ENCODE data around the gene PDZD7. TPM values are rescaled to one million over a fixed set of nuclear protein-coding genes. Genes with fewer than 3 reads are reported as not detected.

Gene PDZD7
- total and polyA plus RNA-seq, 9 of the 15 experiments (the other 6 are each of a cell fraction or from before 2014, with no cell fraction given): 0.04 to 0.24 (median 0.08) TPM; not detected in 3

DNA sequence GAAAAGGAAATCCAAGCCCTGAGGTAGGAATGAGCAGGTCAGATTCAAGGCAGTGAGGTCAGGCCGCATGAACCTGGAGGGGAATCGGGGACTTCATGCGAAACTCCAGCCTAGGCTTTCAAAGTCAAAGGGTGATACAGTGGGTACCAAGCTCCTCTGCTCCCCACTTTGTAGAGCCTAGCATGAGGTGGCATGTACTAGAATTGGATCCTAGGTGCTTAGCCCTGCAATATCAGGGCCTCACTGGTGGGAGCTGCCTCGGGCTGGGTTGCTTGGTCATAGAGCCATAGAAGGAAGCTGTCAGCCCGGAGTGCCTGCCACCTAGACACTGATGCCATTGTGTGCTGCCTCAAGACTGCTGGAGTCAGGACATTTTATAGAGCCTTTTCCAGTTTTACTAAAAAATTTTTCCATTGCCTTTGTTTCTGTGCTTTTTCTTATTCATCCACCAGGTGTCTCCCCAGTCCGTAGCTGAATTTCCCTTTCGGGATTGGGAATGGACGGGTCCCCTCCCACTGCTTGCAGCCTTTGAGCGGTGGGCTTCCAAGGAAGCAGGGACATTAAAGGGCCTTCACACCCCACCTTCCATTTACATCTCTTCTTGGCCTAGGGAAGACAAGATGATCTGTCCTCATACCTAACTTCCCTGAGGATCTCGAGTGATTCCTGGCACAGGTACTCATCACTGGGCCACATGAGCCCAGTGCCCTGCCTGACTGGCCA is 36.8 kb downstream of the PDZD7 start:
- no peaks in the 10 kb centered on the region for H3K9me1 ChIP-seq (ENCODE audit: control insufficient read depth, insufficient read depth, low read length)
- 0 out of 2 replicates have a peak, but pooled peaks cover 4% of the 10 kb centered on the region for H4K20me1 ChIP-seq (replicated peaks; ENCODE audit: control insufficient read depth, insufficient read depth, low read length)
- no peak overlapping the region for H2AFZ ChIP-seq (ENCODE audit: low read depth, low read length)
- TSS peak; percentile 13 for BruUV-seq (replicated peaks)
- FAIRE-seq (peak; percentile 37), ATAC-seq (no peak), DNase-seq (ENCODE audit: extremely low read depth in 1 of 4, low spot score in 3 of 4) (peak in 1 of 4 experiments; percentile 28)
- H3K36me3 ChIP-seq (ENCODE audit: control insufficient read depth, insufficient read depth, low read length): peaks cover 47% of the 10 kb centered on the region; the same call in 2 of the 3 replicates
- H3K4me3 ChIP-seq: no peak overlapping the region
- H3K27ac ChIP-seq (ENCODE audit: extremely low read depth, low read depth, low read length): no peak overlapping the region; the same call in 2 of the 3 replicates
- intact Hi-C loops (cut with micrococcal nuclease) (loop anchor here (1.0 kb wide), 1 partner anchor 20 kb away; no protein-coding TSS in a partner anchor), in situ Hi-C loops (cut with MboI) (loop anchor here (25.0 kb wide), 1 partner anchor 1043 kb away; no protein-coding TSS in a partner anchor)
- ChIA-PET POLR2A (interaction anchor here (0.6 to 0.7 kb wide), 2 partner anchors 13 to 218 kb away, joined by 3 to 4 read pairs; no protein-coding TSS in a partner anchor), CTCF (ENCODE audit: low intra/inter-chr PET ratio) (interaction anchor here (0.8 to 9.3 kb wide), 2 partner anchors 19 to 68 kb away, joined by 3 to 150 read pairs; no protein-coding TSS in a partner anchor)
- no peaks in the 10 kb centered on the region for H3K9me3 ChIP-seq (replicated peaks; ENCODE audit: control insufficient read depth, insufficient read depth, low read depth, low read length)
- H3K4me2 ChIP-seq (ENCODE audit: insufficient read depth, low read length): no peak overlapping the region
- peaks cover 22 to 43% of the 10 kb centered on the region in 2 experiments; a peak in 4 of 5 replicates for H3K4me1 ChIP-seq (replicated peaks in 1 of 2; ENCODE audit: control insufficient read depth in 2 of 2, insufficient read depth in 2 of 2, low read length in 2 of 2)
- WGBS (ENCODE audit: insufficient coverage, low coverage, missing lambda C conversion rate): 63% methylated on average over 10 of the region's 10 CpGs
- H3K9ac ChIP-seq (ENCODE audit: insufficient read depth in 1 of 2, low read depth in 2 of 2, low read length in 2 of 2): no peak overlapping the region
- peaks cover 49% of the 10 kb centered on the region for H3K79me2 ChIP-seq (ENCODE audit: control insufficient read depth, insufficient read depth, low read length)
- no peaks in the 10 kb centered on the region for H3K27me3 ChIP-seq (ENCODE audit: control insufficient read depth in 2 of 2, insufficient read depth in 2 of 2, low read length in 2 of 2)
- no peak for TF ChIP-seq SRSF1 (IDR thresholded peaks at IDR 0.05; ENCODE audit: low read depth, low read length)
- no peak for TF ChIP-seq SPI1 (IDR thresholded peaks at IDR 0.05; ENCODE audit: borderline replicate concordance, low read depth, low read length)
- TF ChIP-seq ARID2 (IDR thresholded peaks at IDR 0.05): 0 out of 2 replicates have a peak, but pooled peaks have one; percentile 25
- no peak for TF ChIP-seq TGIF2 (CRISPR knock-in tag; IDR thresholded peaks at IDR 0.05)
- no peak for TF ChIP-seq SREBF1 (IDR thresholded peaks at IDR 0.05; ENCODE audit: borderline replicate concordance, low read depth, low read length)
- TF ChIP-seq, protein P1, sequence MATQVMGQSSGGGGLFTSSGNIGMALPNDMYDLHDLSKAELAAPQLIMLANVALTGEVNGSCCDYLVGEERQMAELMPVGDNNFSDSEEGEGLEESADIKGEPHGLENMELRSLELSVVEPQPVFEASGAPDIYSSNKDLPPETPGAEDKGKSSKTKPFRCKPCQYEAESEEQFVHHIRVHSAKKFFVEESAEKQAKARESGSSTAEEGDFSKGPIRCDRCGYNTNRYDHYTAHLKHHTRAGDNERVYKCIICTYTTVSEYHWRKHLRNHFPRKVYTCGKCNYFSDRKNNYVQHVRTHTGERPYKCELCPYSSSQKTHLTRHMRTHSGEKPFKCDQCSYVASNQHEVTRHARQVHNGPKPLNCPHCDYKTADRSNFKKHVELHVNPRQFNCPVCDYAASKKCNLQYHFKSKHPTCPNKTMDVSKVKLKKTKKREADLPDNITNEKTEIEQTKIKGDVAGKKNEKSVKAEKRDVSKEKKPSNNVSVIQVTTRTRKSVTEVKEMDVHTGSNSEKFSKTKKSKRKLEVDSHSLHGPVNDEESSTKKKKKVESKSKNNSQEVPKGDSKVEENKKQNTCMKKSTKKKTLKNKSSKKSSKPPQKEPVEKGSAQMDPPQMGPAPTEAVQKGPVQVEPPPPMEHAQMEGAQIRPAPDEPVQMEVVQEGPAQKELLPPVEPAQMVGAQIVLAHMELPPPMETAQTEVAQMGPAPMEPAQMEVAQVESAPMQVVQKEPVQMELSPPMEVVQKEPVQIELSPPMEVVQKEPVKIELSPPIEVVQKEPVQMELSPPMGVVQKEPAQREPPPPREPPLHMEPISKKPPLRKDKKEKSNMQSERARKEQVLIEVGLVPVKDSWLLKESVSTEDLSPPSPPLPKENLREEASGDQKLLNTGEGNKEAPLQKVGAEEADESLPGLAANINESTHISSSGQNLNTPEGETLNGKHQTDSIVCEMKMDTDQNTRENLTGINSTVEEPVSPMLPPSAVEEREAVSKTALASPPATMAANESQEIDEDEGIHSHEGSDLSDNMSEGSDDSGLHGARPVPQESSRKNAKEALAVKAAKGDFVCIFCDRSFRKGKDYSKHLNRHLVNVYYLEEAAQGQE (IDR thresholded peaks at IDR 0.05; ENCODE audit: borderline replicate concordance): peak; percentile 58; the same call in 1 of the 2 replicates
- TF ChIP-seq, protein P1 (CRISPR knock-in tag; IDR thresholded peaks at IDR 0.05; ENCODE audit: low read depth): no peak
- 0 out of 2 replicates have a peak, but pooled peaks have one; percentile 24 for TF ChIP-seq RBFOX2 (IDR thresholded peaks at IDR 0.05; ENCODE audit: low read depth, low read length)
- TF ChIP-seq, protein P2, sequence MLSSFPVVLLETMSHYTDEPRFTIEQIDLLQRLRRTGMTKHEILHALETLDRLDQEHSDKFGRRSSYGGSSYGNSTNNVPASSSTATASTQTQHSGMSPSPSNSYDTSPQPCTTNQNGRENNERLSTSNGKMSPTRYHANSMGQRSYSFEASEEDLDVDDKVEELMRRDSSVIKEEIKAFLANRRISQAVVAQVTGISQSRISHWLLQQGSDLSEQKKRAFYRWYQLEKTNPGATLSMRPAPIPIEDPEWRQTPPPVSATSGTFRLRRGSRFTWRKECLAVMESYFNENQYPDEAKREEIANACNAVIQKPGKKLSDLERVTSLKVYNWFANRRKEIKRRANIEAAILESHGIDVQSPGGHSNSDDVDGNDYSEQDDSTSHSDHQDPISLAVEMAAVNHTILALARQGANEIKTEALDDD (IDR thresholded peaks at IDR 0.05): no peak
